Upper lobe of right lung (tissue), 1 donor: ENCODE data around the gene DNAJC1. TPM values are rescaled to one million over a fixed set of nuclear protein-coding genes. Genes with fewer than 3 reads are reported as not detected.

ENCODE experiments used
- ATAC-seq: fragments of 200-7000 bp; cut with Tn5 transposase; one replicate; pipeline ENCODE4 v1.9.1; 2020; ENCODE audit warnings: mild to moderate bottlenecking, moderate library complexity
- DNase-seq: peaks from one replicate; pipeline ENCODE4 v3.0.0-alpha.2; 2020
- H3K27ac ChIP-seq: fragments of 200-600 bp; one replicate; pipeline ENCODE4 v1.8.0; 2022
- H3K27me3 ChIP-seq: fragments of 200-600 bp; one replicate; pipeline ENCODE4 v1.8.0; 2022; ENCODE audit warnings: mild to moderate bottlenecking
- H3K36me3 ChIP-seq: fragments of 200-600 bp; one replicate; pipeline ENCODE4 v1.8.0; 2022
- H3K4me1 ChIP-seq: fragments of 200-600 bp; one replicate; pipeline ENCODE4 v1.8.0; 2022
- H3K4me3 ChIP-seq: fragments of 200-600 bp; one replicate; pipeline ENCODE4 v1.8.0; 2022; ENCODE audit warnings: mild to moderate bottlenecking
- H3K9me3 ChIP-seq: fragments of 200-600 bp; one replicate; pipeline ENCODE4 v1.8.0; 2022
- CTCF ChIP-seq: fragments of 200-600 bp; IDR thresholded peaks from one replicate; pipeline ENCODE4 v1.8.0; 2022; ENCODE audit warnings: antibody characterized with exemption
- intact Hi-C: fragments of 100-400 bp; cut with DNase I; formaldehyde crosslinking; loops from one replicate; pipeline ENCODE4 v1.11.0; 2022
- total RNA-seq: library from RNA; stranded (reverse); fragmentation: NEBNext Ultra II Directional; extraction: Animal tissue kit (Norgen Biotek cat#: 25700); gene quantifications from one replicate; pipeline ENCODE4 v1.2.1, GENCODE V29; 2021
- donor health status: DM: no; HTN: yes; CAD: no; lungs with severe emphysema.

The DNAJC1 gene
- total RNA-seq, 1 donor from 2014 or later, result 32.7 TPM

- Histone ChIP-seq H3K27ac (no peak overlapping the region), H3K27me3 (no peaks in the 10 kb centered on the region), H3K36me3 (no peaks in the 10 kb centered on the region), H3K4me3 (no peak overlapping the region), H3K4me1 (no peaks in the 10 kb centered on the region), H3K9me3 (no peaks in the 10 kb centered on the region)
- intact Hi-C loops, result no loop called here
- no peak for DNase-seq
- TF ChIP-seq CTCF, result no peak
- ATAC-seq, result no peak
These were observed 75.7 kb downstream of the DNAJC1 start for GRCh38 chr10:21927631-21928353.

- H3K9me3 ChIP-seq, result no peaks in the 10 kb centered on the region
- intact Hi-C loops, result no loop called here
- no peak overlapping the region for H3K27ac ChIP-seq
- H3K36me3 ChIP-seq, result no peaks in the 10 kb centered on the region
- peak; percentile 67 for ATAC-seq
- no peaks in the 10 kb centered on the region for H3K27me3 ChIP-seq
- DNase-seq, result no peak
- no peak for TF ChIP-seq CTCF
- H3K4me1 ChIP-seq, result no peaks in the 10 kb centered on the region
- H3K4me3 ChIP-seq, result no peak overlapping the region
These were observed 76.6 kb downstream of the DNAJC1 start for GRCh38 chr10:21926949-21927348.

GRCh38 chr10:21926358-21926925, 77.1 kb downstream of the DNAJC1 start:
- Histone ChIP-seq H3K27ac (no peak overlapping the region), H3K4me1 (no peaks in the 10 kb centered on the region), H3K36me3 (no peaks in the 10 kb centered on the region), H3K27me3 (no peaks in the 10 kb centered on the region), H3K9me3 (no peaks in the 10 kb centered on the region), H3K4me3 (no peak overlapping the region)
- DNase-seq, result no peak
- ATAC-seq, result no peak
- no peak for TF ChIP-seq CTCF
- intact Hi-C loops, result no loop called here

GRCh38 chr10:21925851-21926250, 77.7 kb downstream of the DNAJC1 start:
- Histone ChIP-seq H3K4me3 (no peak overlapping the region), H3K27me3 (no peaks in the 10 kb centered on the region), H3K27ac (no peak overlapping the region), H3K9me3 (no peaks in the 10 kb centered on the region), H3K36me3 (no peaks in the 10 kb centered on the region), H3K4me1 (no peaks in the 10 kb centered on the region)
- no peak for TF ChIP-seq CTCF
- ATAC-seq (no peak), DNase-seq (no peak)
- intact Hi-C loops, result no loop called here

- Histone ChIP-seq H3K9me3 (no peaks in the 10 kb centered on the region), H3K4me3 (no peak overlapping the region), H3K36me3 (no peaks in the 10 kb centered on the region), H3K4me1 (no peaks in the 10 kb centered on the region), H3K27ac (no peak overlapping the region), H3K27me3 (no peaks in the 10 kb centered on the region)
- TF ChIP-seq CTCF, result no peak
- intact Hi-C loops, result no loop called here
- ATAC-seq (no peak), DNase-seq (no peak)
These were observed 79.0 kb downstream of the DNAJC1 start for GRCh38 chr10:21924511-21924910.
